ENCODE measurements around the gene FAF1.

DNA sequence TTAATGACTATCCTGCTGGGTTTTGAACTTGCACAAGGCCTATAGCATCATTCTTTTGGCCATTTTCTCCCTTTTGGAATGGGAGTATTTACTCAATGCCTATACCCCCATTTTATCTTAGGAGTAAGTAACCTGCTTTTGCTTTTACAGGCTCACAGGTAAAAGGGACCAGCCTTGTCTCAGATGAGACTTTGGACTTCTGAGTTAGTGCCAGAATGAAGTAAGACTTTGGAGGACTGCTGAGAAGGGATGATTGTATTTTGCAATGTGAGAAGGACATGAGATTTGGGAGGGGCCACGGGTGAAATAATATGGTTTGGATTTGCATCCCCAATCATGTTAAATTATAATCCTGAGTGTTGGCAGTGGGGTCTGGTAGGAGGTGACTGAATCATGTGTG lies 212.7 kb downstream of the FAF1 start:
- no peak for TF ChIP-seq POLR2A (IDR thresholded peaks at IDR 0.05)
- TF ChIP-seq, protein P1, sequence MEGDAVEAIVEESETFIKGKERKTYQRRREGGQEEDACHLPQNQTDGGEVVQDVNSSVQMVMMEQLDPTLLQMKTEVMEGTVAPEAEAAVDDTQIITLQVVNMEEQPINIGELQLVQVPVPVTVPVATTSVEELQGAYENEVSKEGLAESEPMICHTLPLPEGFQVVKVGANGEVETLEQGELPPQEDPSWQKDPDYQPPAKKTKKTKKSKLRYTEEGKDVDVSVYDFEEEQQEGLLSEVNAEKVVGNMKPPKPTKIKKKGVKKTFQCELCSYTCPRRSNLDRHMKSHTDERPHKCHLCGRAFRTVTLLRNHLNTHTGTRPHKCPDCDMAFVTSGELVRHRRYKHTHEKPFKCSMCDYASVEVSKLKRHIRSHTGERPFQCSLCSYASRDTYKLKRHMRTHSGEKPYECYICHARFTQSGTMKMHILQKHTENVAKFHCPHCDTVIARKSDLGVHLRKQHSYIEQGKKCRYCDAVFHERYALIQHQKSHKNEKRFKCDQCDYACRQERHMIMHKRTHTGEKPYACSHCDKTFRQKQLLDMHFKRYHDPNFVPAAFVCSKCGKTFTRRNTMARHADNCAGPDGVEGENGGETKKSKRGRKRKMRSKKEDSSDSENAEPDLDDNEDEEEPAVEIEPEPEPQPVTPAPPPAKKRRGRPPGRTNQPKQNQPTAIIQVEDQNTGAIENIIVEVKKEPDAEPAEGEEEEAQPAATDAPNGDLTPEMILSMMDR (IDR thresholded peaks at IDR 0.05), result no peak
